HUES64 (cell line): ENCODE results near the gene GABRA5.

Experiments
- H3K27ac ChIP-seq: 2 replicates; pipeline ENCODE4 v1.7.0; 2013; ENCODE audit warnings: low read depth, low read length, inconsistent platforms
- H3K27me3 ChIP-seq: 2 replicates; pipeline ENCODE4 v1.6.1; 2013; ENCODE audit warnings: mild to moderate bottlenecking, low read length; ENCODE audit not compliant: insufficient read depth
- H3K36me3 ChIP-seq: 2 replicates; pipeline ENCODE4 v1.6.1; 2013; ENCODE audit warnings: mild to moderate bottlenecking, low read length; ENCODE audit not compliant: insufficient read depth
- H3K4me1 ChIP-seq: 2 replicates; pipeline ENCODE4 v1.6.1; 2013; ENCODE audit warnings: mild to moderate bottlenecking, low read length, moderate library complexity; ENCODE audit not compliant: insufficient read depth
- H3K4me3 ChIP-seq: 2 replicates; pipeline ENCODE4 v1.5.1; 2013; ENCODE audit warnings: mild to moderate bottlenecking, low read length, moderate library complexity
- H3K9ac ChIP-seq: 2 replicates; pipeline ENCODE4 v1.6.1; 2013; ENCODE audit warnings: mild to moderate bottlenecking, low read depth, low read length
- H3K9me3 ChIP-seq: 2 replicates; pipeline ENCODE4 v1.6.1; 2013; ENCODE audit warnings: low read depth, low read length; ENCODE audit not compliant: insufficient read depth
- WGBS: fragments of 150-250, 120-280 bp; methylation state at CpG from one replicate; pipeline ENCODE4 v1.1.7; 2013; ENCODE audit warnings: missing lambda C conversion rate; 5-methylcytosine and 5-hydroxymethylcytosine counted together

The GABRA5 gene

GRCh38 chr15:26879706-26880105 lies 12.8 kb downstream of the GABRA5 start:
- Histone ChIP-seq H3K36me3 (no peaks in the 10 kb centered on the region), H3K9ac (no peak overlapping the region), H3K27me3 (no peaks in the 10 kb centered on the region), H3K4me3 (no peak overlapping the region), H3K27ac (no peak overlapping the region), H3K4me1 (no peaks in the 10 kb centered on the region), H3K9me3 (no peaks in the 10 kb centered on the region)
- WGBS: 92% methylated on average over 2 of the region's 2 CpGs

DNA sequence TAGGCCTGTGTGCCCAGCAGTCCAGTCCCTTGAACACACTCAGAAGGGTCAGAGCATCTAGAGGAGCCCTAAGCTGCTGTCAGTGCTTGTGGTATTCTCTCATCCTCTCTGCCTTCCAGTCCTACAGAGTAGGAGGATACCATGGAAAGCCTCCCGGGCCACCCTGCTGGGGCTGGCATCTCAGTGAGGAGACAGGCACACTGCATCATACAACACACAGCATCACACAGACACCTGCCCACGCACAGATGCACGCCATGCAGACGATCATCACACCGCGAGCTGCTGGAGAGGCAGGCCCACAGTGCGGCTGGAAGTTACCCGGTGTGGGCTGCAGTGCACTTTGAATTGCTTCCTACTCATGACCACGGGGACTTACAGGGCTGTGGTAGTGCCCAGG lies 15.2 kb downstream of the GABRA5 start:
- Histone ChIP-seq H3K4me3 (no peak overlapping the region), H3K36me3 (no peaks in the 10 kb centered on the region), H3K9ac (no peak overlapping the region), H3K27me3 (no peaks in the 10 kb centered on the region), H3K9me3 (no peaks in the 10 kb centered on the region), H3K4me1 (no peaks in the 10 kb centered on the region), H3K27ac (no peak overlapping the region)
- 96% methylated on average over 9 of the region's 9 CpGs for WGBS

- 96% methylated on average over 35 of the region's 35 CpGs for WGBS
- Histone ChIP-seq H3K36me3 (no peaks in the 10 kb centered on the region), H3K4me3 (no peak overlapping the region)
These were observed 15.9 kb downstream of the GABRA5 start for GRCh38 chr15:26882616-26883365.

GRCh38 chr15:26883466-26883865 lies 16.6 kb downstream of the GABRA5 start:
- Histone ChIP-seq H3K4me1 (no peaks in the 10 kb centered on the region), H3K9ac (no peak overlapping the region)
- WGBS: 97% methylated on average over 31 of the region's 32 CpGs

More at GRCh38 chr15:26882616-26883365, 15.9 kb downstream of the GABRA5 start:
- Histone ChIP-seq H3K27ac (no peak overlapping the region), H3K27me3 (no peaks in the 10 kb centered on the region), H3K9me3 (no peaks in the 10 kb centered on the region), H3K4me1 (no peaks in the 10 kb centered on the region), H3K9ac (no peak overlapping the region)

DNA sequence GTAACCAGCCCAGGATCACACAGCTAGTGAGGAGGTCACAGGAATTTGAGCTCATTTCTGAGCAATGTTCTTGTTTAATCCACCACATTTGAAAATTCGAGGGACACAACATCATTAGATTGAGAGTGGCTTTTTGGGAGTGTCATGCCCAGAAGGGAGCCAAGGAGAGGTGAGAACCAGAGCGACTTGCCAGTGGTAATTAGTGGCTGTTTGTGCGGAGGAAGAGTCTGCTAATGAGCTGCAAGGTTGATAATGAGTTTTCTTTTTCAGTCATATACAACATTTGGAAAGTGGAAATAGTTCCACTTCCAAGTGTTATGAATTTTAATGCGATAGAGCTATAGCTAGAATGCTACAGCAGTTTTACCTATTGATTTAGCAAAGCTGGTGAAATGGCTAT lies 19.7 kb downstream of the GABRA5 start:
- Histone ChIP-seq H3K4me1 (no peaks in the 10 kb centered on the region), H3K4me3 (no peak overlapping the region), H3K27ac (no peak overlapping the region), H3K27me3 (no peaks in the 10 kb centered on the region), H3K36me3 (no peaks in the 10 kb centered on the region), H3K9me3 (no peaks in the 10 kb centered on the region), H3K9ac (no peak overlapping the region)
- WGBS: 86% methylated on average over 4 of the region's 4 CpGs

More at GRCh38 chr15:26883466-26883865, 16.6 kb downstream of the GABRA5 start:
- H3K36me3 ChIP-seq: no peaks in the 10 kb centered on the region
- no peaks in the 10 kb centered on the region for H3K27me3 ChIP-seq
- no peaks in the 10 kb centered on the region for H3K9me3 ChIP-seq
- no peak overlapping the region for H3K4me3 ChIP-seq
- no peak overlapping the region for H3K27ac ChIP-seq

DNA sequence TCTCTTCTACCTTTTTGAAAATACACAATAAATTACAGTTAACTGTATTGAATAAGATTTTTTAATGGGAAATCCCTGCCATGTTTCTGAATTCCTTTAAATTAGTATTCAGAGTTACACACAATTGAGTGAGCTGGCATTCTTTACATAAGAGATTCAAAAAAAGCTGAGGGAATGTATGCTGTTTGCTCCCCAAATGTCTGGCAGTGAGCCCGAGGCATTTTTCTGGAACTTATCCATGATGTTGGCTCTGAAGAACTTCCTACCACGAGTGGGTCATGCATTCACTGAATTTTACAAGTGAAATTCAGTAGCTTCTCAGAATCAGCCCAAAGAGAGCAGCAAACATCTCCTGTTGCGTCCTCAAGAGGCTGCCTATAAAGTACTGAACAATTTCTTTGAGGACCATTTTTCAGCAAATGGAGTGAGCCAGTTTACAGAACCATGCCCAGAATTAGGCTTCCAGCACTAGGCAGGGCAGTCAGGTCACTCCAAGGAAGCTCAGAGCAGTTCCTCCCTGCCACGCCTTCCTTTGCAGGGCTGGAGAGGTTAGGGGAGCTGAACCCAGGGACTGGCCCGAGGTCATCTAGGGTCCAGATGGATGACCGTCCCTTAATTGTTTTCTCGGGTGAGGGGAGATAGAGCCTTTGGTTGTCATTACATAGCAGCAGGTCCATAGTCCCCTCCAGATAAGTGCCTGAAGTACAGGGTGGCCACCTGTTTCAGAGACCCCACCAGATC lies 21.2 kb downstream of the GABRA5 start:
- Histone ChIP-seq H3K9ac (no peak overlapping the region), H3K4me1 (no peaks in the 10 kb centered on the region), H3K27me3 (no peaks in the 10 kb centered on the region), H3K27ac (no peak overlapping the region), H3K9me3 (no peaks in the 10 kb centered on the region), H3K36me3 (no peaks in the 10 kb centered on the region), H3K4me3 (no peak overlapping the region)
- 87% methylated on average over 7 of the region's 7 CpGs for WGBS

- WGBS: 84% methylated on average over 6 of the region's 8 CpGs
- H3K9ac ChIP-seq: no peak overlapping the region
These were observed 21.9 kb downstream of the GABRA5 start for GRCh38 chr15:26888761-26889160.

GRCh38 chr15:26889298-26889898 lies 22.5 kb downstream of the GABRA5 start:
- H3K4me1 ChIP-seq: no peaks in the 10 kb centered on the region
- H3K4me3 ChIP-seq: no peak overlapping the region
- H3K9ac ChIP-seq: no peak overlapping the region
- H3K27me3 ChIP-seq: no peaks in the 10 kb centered on the region
- H3K9me3 ChIP-seq: no peaks in the 10 kb centered on the region
- WGBS: 41% methylated on average over 4 of the region's 5 CpGs
- H3K27ac ChIP-seq: no peak overlapping the region
- no peaks in the 10 kb centered on the region for H3K36me3 ChIP-seq

More at GRCh38 chr15:26888761-26889160, 21.9 kb downstream of the GABRA5 start:
- H3K27me3 ChIP-seq: no peaks in the 10 kb centered on the region
- H3K27ac ChIP-seq: no peak overlapping the region
- H3K36me3 ChIP-seq: no peaks in the 10 kb centered on the region
- no peaks in the 10 kb centered on the region for H3K4me1 ChIP-seq
- no peak overlapping the region for H3K4me3 ChIP-seq
- H3K9me3 ChIP-seq: no peaks in the 10 kb centered on the region

DNA sequence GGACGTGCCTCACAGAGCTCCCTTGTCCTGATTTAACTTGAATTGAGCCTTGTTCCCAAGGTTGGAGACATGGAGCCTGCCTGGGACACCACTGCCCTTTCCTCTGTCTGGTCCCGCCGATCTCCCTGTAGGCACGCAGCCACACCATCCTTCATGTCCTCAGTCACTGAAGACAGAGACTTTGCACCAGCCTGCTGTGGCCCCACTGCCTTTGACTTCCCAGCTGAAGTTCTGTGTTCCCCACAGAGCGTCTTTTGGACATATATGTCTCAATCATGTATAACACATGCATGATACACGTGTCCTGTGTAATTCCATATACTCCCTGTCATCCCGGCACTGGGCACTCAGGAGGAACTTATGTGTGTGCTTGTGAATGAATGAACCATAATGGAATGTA lies 23.6 kb downstream of the GABRA5 start:
- H3K27ac ChIP-seq: no peak overlapping the region
- H3K9me3 ChIP-seq: no peaks in the 10 kb centered on the region
- no peak overlapping the region for H3K9ac ChIP-seq
- WGBS: 93% methylated on average over 7 of the region's 7 CpGs
- H3K36me3 ChIP-seq: no peaks in the 10 kb centered on the region
- no peak overlapping the region for H3K4me3 ChIP-seq
- no peaks in the 10 kb centered on the region for H3K4me1 ChIP-seq
- H3K27me3 ChIP-seq: no peaks in the 10 kb centered on the region

DNA sequence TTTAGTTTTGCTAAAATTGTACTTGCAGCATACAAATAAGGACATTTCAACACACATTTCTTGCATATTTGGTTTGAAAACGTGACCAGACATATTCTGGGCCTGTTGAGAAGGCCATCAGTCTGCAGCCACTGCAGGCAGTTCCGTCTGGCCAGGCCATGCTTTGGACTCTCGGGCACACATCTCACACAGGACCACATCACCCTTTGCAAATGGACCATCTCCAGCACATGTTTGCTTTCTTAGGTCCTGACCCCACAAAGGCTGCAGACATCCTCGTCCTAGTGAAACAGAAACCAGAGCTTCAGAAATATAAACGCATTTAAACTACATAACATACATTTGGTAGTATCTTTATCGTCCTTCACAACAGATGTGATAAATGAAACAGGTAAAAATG lies 24.1 kb downstream of the GABRA5 start:
- Histone ChIP-seq H3K36me3 (no peaks in the 10 kb centered on the region), H3K9me3 (no peaks in the 10 kb centered on the region), H3K27ac (no peak overlapping the region), H3K9ac (no peak overlapping the region), H3K4me3 (no peak overlapping the region), H3K4me1 (no peaks in the 10 kb centered on the region), H3K27me3 (no peaks in the 10 kb centered on the region)
- 81% methylated on average over 6 of the region's 6 CpGs for WGBS

DNA sequence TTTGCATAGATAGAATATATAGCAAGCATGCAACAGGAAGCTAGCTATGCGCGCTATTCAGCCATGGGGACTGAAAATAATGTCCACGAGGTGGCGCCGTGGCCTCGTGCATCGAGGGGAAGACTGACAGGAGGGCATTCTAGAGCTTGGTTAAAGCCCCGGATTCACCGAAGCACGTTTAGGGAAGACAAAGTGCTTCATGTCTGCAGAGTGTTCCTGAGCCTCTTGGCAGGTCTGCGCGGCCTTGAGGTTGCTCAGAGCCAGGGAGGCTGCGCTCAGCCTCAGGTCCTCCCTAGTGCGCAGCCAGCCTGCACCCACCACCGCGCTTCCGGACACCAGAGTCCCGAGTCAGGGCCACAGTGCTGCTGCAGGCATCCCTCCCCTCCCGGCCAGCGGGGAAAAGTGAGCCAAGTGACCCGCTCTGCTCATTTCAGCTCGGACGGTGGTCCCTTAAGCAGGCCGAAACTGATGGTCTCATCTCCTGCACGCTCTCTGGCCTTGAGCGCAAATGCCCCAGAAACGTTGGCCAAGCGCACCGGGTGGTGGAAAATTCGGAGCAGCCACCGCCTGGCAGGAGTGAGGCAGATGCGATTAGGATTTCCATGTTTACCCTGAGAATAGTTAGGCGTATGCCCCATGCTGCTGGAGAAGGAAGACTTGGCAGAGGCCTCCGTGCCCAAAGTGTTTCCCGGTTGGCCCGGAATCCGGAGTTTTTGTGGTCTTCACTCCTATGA lies 24.8 kb downstream of the GABRA5 start:
- Histone ChIP-seq H3K36me3 (no peaks in the 10 kb centered on the region), H3K4me3 (no peak overlapping the region), H3K9ac (peak overlapping the region; percentile 29; the same call in 1 of the 2 replicates), H3K9me3 (no peaks in the 10 kb centered on the region), H3K27ac (no peak overlapping the region), H3K27me3 (no peaks in the 10 kb centered on the region), H3K4me1 (no peaks in the 10 kb centered on the region)
- 62% methylated on average over 37 of the region's 37 CpGs for WGBS
